NK-92 (cell line): ENCODE data around the gene ITGA2.

Experiments
- DNase-seq: peaks from one replicate; lab custom pipeline; 2025; ENCODE audit not compliant: unreplicated experiment; lab: John Stamatoyannopoulos, UW

The ITGA2 gene

DNA sequence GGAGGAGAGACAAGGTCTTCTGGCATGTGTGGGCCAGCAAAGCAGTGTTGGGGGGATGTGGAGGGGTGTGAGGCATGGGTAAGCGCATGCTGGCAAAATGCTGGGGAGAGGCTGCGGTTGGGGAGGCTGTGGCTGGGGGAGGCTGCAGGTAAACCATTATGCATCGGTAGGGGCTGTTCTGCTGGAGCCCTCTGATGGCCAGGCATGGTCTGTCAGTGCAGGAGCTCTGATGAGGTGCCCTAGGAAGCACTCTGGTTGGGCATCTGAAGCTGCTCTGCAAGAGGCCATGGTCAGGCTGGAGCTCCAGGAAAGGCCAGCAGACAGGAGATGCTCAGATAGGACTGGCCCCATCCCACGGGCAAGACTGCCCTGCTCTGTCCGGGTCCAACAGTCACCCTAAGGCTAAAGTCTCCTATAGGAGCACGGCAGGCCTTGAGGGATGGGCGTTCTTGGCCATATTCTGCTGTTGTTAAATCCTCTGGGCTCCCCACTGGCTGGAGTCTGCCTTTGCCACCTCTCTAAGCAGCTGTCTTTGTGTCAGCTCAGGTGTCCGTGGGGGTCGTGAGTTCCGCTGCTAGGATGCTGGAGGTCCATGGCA, 28.7 kb downstream of the ITGA2 start:
- DNase-seq, result no peak

DNA sequence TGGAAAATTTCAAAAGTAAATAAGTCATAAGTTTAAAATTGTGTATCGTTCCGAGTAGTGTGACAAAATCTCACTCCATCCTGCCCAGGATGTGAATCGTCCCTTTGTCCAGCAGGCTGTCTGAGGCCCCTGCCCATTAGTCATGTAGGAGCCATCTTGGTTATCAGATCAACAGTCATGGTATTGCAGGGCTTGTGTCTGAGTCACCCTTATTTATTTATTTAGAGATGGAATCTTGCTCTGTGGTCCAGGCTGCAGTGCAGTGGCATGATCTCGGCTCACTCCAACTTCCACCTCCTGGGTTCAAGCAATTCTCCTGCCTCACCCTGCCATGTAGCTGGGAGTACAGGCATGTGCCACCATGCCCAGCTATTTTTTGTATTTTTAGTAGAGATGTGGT, 30.2 kb downstream of the ITGA2 start:
- no peak for DNase-seq

DNA sequence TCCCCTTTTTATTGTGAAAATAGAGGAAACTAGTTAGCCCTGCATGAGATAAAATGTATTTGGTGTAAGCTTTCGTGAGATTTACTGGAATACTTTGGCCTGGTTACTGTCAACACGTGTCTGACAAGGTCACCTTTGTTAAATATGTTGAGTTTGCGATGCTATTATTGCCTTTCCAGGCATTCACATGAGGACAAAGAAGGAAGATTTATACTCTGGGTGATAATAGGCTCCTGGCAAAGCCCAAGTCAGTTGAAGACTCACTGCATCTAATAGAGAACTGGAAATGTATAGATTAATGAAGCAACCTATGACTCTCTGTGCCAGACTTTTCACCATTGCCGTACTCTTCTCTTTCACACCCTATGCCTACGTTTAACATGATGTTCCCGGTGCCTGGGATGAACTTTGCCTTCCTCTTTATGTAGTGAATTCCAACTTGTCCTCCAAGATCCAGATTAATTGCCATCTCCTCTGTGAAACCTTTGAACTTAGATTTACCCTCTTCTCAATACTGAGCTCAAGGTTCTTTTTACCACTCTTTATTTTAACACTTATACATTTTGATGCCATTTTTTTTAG, 33.9 kb downstream of the ITGA2 start:
- no peak for DNase-seq

DNA sequence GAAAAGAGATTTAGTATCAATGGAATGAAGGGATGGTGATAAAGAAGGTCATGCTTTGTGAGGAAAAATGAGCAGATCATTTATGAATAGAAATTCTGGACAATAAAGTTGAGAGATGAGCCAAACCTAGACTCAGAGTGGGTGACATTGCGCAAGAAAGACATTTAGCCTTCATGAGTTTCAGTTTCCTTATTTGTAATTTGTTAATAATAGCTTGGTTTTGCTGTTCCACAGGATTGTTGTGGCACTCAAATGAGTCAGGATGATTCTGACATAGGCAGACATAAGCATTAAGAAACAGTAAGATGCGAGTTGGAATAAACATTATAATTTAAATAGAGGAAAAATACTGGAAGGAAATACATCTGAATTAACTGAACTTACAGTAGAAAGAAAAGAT, 34.8 kb downstream of the ITGA2 start:
- no peak for DNase-seq

DNA sequence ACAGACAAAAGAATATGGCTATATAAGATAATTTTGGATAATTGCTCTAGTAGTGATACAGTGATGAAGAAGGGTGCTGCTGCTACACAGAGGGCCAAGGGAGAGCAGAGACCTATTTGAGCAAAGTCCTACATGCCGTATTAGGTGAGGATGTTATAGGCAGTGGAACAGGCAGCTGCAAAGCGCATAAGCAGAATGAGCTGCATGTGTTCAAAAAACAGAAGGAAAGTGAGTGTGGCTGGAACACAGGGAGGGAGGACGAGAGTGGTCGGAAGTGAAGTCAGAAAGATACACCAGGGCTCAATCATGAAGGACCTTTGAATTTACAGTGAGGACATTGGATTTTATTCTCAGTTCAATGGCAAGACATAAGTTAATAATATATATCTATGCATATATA, 35.4 kb downstream of the ITGA2 start:
- DNase-seq, result no peak

DNA sequence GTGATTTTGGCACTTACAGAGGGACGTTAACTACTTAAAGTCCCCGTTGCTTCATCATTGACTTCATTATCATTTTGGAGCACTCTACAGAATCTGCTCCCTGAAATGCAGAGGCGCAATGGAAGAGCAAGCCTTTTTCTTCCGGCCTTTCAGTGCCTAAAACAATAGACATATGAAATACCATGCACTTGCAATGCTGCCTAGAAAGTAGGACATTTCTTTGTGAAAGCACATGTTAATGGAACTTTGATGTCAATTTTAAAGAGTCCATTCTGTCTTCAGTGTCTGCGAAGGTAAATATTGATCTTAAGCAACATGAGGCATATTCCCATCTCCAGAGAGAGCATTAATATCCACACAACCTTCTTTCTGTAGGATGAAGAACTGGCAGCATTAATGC, 36.3 kb downstream of the ITGA2 start:
- no peak for DNase-seq

DNA sequence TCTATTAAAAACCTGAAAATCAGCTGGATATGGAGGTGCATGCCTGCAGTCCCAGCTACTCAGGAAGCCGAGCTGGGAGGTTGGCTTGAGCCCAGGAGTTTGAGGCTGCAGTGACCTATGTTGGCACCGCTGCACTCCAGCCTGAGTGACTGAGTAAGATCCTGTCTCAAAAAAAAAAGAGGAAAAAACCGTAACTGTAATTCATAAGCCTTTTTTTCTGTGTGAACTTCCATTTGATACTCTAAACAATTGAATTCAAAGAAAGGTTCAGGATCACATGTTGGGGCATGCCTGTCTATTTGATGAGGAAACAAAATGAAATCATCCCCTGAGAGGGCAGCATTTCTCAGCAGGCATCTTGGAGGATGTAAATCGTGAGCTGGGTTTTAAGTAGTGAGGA, 38.8 kb downstream of the ITGA2 start:
- no peak for DNase-seq

DNA sequence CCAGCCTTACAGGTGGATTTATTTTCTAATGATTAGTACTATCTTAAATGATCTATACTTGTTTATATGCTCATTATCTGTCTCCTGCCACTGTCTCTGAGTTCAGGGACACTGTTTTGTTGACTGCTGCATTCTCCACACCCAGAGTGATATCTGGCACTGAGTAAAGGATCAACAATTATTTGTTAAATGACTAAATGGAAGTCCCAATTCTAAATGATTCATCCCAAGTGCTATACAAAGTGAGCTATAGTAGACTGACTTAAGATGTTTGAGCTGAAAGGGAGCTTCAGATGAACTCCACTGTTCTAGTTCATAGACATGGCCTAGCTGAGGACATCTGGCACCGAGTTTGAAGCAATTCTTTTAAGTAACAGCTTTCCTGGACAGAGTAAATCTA, 40.5 kb downstream of the ITGA2 start:
- DNase-seq, result no peak

DNA sequence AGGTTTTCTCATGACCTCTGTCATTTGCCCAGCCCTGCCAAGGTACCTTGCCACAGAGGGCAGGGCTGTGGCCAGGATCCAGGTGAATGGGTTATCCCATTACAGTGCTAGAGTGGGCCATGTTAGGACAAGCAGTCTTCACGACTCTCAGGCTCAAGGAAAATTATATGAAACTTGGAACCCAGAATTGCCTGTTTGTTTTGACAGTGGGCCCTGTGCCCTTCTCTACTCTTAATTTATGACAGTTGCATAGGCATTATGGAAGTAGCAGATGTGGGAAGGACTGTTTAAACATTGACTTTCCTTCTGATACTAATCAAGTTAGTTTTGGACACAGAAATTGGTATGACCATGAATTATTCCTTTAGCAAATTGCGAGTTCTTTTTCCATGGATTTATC, 41.7 kb downstream of the ITGA2 start:
- no peak for DNase-seq

DNA sequence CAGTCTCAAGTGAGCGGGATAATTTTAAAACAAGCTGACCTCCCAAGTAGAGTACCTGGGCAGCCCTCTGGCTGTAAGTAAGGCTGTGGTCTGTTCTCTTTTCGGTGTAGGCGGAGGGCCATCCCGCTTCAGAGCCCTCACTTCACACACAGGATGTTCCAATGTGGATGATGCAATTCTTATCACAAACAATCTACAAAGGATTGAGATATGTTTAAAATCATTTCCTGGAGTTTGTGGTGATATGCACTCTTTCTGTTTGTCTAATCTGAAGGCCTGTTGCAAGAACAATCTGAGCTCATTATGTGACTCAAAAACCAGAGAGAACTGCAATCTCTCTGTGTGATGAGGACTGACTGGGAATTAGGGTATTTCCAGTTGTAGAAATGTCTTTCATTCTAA, 42.5 kb downstream of the ITGA2 start:
- no peak for DNase-seq

DNA sequence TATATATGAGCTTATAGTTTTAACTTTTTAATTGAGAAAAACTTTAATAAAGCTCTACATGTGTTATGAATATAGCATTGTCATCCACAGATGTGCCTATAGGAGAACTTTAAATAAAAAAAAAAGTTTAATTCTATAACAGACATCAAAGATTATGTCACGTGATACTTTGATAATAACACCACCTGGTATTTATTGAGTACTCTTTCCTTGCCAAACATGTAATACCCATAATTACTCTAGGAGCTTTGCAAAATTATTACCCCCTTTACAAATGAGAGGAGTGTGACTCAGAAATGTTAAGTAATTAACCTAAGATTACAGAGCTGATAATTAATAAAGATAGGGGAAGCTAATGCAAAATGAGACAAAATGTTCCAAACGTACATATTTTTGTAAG, 43.0 kb downstream of the ITGA2 start:
- DNase-seq, result no peak

DNA sequence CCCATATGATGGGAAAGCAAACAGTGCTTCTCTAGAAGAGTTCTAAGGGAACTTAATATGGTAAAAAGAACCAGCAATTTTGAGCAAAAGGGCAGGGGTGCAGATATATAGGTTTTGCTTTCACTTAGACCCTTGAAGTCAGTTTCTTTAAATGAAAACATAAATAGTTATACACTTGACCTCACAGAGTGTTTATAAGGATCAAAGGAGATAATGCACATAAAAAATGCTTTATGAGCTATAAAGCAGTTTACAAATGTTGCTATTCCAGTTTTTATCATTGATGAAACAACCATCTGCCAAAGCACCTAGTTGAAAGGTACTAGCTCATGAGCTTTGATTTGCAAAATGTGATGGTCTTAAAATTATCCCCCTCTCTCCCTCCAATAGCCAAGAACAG, 45.7 kb downstream of the ITGA2 start:
- no peak for DNase-seq

DNA sequence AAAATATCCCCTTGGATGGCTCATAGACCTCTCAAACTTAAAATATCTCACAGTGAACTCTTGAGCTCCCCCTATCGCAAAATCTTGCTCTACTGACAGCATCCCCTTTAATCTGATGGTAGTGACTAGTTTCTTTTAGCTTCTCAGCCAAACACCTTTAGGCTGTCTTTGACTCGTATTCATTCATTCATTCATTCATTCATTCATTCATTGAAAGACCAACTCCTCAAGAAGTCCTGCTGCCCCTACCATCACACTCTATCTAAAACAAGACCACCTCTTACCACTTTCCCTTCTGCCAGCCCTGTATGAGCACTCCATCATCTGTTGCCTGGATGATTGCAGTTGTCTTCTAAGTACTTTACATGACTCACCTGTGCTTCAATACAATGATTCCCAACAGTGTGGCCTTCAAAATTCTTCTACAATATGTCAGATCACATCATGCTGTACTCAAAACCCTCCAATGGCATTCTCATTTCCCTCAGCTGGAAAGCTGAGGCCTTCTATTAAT, 46.8 kb downstream of the ITGA2 start:
- DNase-seq, result no peak

DNA sequence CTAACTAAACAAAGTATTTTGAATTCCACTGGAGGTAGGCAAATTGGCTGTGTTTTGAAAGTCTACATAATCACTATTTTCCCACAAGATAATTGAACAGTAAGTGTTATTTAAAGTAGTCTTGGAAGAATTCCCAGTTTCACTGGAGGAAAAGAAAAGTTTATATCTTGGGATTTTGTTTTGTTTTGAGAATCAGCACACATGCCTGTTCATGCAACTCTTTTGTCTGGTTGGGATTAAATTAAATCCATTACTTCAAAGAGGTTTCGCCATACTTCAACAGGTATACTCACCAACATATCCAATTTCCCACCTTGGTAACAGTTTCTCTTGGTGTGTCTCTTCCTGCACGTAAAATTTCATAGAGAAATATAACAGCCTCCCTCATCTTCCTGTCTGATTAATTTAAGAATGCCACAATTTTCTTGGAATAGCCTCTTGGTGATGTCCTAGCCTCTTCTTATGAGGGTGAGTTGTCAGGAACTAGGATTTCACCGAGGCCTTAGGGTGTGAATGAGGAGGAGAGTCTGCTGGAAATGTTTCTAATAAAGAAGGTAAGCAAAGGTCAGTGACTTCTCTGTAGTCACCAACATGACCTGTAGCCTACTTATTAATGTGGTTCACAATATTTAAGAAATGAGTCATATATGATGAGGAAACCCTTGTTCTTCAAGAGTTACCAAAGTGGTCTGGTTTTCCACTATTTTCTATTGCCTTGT, 48.1 kb downstream of the ITGA2 start:
- no peak for DNase-seq

DNA sequence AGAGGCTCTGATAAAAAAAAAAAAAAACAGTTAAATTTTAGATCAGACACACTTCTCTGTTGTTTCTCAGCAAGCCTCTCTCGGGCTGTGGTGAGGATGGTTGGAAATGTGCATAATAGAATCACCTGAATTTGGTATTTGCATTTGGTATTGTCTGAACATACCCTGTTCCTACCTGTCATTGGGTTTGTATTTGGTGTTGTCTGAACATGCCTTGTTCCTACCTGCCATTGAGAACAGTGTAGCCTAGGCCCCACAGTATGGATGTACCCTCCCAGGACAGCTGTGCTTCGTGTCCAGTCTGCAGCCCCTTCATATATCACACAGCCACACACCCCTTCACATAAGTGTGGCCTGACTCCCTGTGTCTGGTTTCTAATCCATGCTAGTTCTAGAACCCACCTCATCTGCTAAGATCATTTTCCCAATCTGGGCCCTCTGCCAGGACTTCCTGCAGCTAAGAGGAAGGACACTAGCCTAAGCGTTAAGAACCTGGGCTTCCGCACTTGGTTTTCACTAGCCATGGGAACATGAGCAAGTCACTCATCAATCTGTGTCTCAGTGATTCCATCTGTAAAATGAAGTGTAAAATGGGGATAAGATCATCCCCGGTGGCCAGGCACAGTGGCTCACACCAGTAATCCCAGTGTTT, 49.2 kb downstream of the ITGA2 start:
- DNase-seq, result no peak

DNA sequence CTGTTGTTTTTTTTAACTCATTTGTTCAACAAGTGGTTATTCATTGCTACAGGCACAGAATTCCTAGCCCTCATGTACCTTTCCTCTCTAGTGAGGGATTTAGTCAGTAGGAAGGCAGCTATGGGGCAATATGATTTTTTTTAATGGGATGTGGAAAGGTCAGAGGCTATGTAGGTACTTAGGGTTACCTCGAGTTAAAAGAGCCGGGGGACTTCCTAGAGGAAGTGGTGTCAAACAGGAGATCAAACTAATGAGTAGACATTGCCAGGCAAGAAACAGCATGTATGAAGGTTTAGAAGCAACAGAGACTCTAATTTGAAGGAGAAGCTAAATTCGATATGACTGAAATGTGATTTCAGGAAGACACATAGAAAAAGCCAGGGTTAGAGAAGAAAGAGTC, 50.7 kb downstream of the ITGA2 start:
- no peak for DNase-seq

DNA sequence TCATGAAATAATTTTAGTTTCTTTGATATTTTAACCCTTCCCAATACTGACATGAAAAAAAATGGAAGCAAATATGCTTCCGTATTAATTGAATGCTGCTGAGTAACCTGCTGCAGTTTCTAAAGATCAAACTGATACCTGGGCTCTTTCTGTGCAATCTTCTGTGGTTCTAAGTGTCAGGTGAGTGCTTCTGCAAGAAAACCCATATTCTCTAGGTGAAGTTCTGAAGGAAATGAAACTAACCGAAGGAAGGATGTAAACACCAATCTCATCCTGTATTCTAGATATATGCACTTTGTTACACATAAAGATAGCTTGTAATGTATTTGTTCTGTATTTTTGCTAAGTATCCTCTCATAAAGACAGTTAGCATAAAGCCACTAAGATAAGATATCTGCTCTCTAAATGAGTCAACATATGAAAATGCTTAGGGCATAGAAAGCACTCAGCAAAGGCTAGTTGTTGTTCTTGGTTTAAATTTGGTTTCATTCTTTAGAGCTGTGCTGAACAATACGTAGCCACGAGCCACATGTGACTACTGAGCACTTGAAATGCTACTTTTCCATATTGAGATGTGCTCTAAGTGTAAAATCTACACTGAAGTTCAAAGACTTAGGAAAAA, 52.0 kb downstream of the ITGA2 start:
- no peak for DNase-seq

DNA sequence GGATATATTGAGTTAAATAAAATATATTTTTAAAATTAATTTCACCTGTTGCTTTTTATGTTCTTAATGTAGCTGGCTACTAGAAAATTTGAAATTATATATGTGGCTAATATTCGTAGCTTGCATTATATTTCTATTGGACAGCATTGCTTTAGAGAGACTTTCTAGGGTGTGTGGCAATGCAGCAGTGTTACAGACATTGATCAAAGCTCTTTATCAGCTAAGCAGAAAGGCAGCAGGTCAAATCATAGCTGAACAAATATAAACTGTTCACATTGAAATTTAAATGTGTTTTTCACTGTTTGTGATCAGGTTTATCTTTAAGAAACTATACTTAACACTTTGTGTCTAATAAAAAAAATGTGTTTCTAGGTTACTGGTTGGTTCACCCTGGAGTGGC, 52.6 kb downstream of the ITGA2 start:
- no peak for DNase-seq

DNA sequence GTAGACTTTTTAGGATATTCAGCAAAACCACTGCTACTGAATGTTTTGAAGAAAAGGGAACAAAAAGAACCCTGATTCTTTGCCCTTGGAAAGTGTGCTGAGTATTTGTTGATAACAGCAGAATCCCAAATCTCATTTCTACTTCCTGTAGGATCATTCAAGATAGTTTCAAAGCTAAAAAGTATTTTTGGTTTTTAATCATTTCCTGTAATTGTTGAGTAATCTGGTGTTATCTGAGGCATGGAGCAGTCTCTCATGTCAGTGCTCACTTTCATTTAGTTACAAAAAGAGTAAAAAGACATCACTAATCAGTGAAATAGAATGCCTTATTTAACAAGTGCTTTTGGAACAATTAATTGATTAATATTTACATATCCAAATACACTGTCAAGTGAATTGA, 56.1 kb downstream of the ITGA2 start:
- no peak for DNase-seq

DNA sequence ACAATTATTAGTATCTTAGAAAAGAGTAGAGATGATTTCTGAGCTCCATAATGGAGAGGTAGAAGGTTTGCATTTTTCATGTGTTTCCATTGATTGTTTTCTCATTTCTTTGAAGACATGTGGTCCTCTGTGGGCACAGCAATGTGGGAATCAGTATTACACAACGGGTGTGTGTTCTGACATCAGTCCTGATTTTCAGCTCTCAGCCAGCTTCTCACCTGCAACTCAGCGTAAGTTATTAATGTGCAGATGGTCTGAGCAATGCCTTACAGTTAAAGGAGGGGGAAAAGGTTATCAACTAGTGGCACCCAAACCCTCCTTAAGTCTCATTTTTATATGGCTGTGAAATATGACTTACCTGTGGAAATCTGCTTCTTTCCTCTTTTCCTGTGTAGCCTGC, 59.1 kb downstream of the ITGA2 start:
- DNase-seq, result no peak

DNA sequence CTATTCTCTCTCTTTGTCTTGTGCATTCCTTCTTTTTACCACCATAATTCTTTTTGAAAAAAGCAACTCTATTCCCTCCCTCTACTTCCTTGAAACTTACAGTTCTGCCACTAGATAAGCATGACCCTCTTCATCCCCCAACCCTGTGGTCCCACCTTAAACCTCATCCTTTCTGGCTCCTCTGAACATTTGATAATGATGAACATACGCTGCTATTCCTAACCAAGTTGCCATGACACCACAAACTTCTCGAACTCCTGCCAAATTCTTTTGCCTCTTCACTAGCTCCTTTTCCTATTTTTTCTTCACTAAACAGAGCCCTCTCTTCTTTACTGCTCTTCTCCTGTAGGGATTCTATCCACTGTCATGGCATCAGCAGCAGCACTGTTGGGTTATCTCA, 63.3 kb downstream of the ITGA2 start:
- no peak for DNase-seq

DNA sequence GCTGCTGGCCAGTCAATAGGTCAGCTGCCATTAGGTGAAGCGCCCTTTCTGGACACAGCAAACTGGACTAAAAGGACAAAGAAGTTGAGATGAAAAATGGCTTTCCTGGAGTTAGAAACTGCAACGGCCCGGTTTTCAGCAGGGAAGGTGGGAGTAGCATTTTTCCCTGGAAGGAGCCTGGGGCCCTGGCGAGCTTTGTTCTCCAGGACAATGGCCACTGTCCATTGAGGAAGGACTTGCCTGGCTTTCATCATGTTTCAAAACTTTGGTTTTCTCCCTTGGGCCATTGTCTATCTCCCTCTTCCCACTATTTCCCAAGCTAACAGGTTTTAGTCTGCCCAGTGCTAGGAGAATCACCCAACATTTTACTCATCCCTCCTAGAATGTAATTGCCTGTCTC, 64.2 kb downstream of the ITGA2 start:
- DNase-seq, result no peak
